ENCODE measurements around the gene OR4E1.
"Not testable (repeated sequence)": the region's sequence is repeated elsewhere in the genome, so short reads cannot be mapped to it uniquely, and the experiment has no call there.

OR4E1 gene

GRCh38 chr14:21699551-21699950 lies 25.9 kb upstream of the OR4E1 start:
- no peak overlapping the region for H3K9ac ChIP-seq (ENCODE audit: low read length)
- H3K9me2 ChIP-seq (replicated peaks; ENCODE audit: insufficient read depth, low read length) = no peaks in the 10 kb centered on the region
- no peaks in the 10 kb centered on the region; the same call in 1 of the 2 replicates for H3K27me3 ChIP-seq (replicated peaks; ENCODE audit: insufficient read depth, low read length)
- no peak overlapping the region for H3K27ac ChIP-seq (ENCODE audit: low read length)
- H3K79me2 ChIP-seq (ENCODE audit: low read length) = no peaks in the 10 kb centered on the region
- peak; percentile 28 for DNase-seq
- H3F3A ChIP-seq (ENCODE audit: insufficient read depth, low read length) = peaks cover 10% of the 10 kb centered on the region
- no peaks in the 10 kb centered on the region for H4K20me1 ChIP-seq (ENCODE audit: insufficient read depth, low read length)
- TF ChIP-seq EZH2phosphoT487 (IDR thresholded peaks at IDR 0.05; ENCODE audit: low read length) (no peak), EZH2 (optimal IDR thresholded peaks at IDR 0.05; ENCODE audit: low read depth, low read length) (no peak)
- TF ChIP-seq, protein P1, sequence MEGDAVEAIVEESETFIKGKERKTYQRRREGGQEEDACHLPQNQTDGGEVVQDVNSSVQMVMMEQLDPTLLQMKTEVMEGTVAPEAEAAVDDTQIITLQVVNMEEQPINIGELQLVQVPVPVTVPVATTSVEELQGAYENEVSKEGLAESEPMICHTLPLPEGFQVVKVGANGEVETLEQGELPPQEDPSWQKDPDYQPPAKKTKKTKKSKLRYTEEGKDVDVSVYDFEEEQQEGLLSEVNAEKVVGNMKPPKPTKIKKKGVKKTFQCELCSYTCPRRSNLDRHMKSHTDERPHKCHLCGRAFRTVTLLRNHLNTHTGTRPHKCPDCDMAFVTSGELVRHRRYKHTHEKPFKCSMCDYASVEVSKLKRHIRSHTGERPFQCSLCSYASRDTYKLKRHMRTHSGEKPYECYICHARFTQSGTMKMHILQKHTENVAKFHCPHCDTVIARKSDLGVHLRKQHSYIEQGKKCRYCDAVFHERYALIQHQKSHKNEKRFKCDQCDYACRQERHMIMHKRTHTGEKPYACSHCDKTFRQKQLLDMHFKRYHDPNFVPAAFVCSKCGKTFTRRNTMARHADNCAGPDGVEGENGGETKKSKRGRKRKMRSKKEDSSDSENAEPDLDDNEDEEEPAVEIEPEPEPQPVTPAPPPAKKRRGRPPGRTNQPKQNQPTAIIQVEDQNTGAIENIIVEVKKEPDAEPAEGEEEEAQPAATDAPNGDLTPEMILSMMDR (IDR thresholded peaks at IDR 0.05; ENCODE audit: low read length) = no peak
- no peak overlapping the region for H3K4me3 ChIP-seq (ENCODE audit: low read length)
- peaks cover 20% of the 10 kb centered on the region for H3K4me1 ChIP-seq (ENCODE audit: low read length)
- no peaks in the 10 kb centered on the region for H3K36me3 ChIP-seq (replicated peaks; ENCODE audit: insufficient read depth, low read length)
- H2AFZ ChIP-seq (ENCODE audit: low read length) = no peak overlapping the region
- H3K4me2 ChIP-seq (ENCODE audit: low read depth, low read length) = 0 out of 2 replicates have a peak overlapping the region, but pooled peaks have one; percentile 18
- no peaks in the 10 kb centered on the region for H3K9me3 ChIP-seq (replicated peaks; ENCODE audit: insufficient read depth, low read length)

DNA sequence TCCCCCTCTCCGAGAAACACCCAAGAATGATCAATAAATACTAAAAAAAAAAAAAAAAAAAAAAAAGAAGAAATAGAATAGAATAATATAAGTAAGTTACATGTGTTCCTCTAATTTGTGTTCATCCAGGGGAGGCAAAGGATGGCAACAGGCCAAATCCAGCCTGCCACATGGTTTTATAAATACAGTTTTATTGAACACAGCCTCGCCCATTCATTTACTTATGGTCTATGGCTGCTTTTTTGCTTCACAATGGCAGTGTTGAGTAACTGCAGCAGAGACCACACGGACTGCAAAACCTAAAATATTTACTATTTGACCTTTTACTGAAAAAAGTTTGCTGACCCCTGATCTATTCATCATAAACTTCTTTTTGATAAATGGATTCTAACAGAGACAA lies 24.9 kb upstream of the OR4E1 start:
- not testable (repeated sequence) for H4K20me1 ChIP-seq (ENCODE audit: insufficient read depth, low read length); H3K9me2 ChIP-seq (replicated peaks; ENCODE audit: insufficient read depth, low read length); H3K27ac ChIP-seq (ENCODE audit: low read length); H3K27me3 ChIP-seq (replicated peaks; ENCODE audit: insufficient read depth, low read length); H3F3A ChIP-seq (ENCODE audit: insufficient read depth, low read length); DNase-seq; H3K79me2 ChIP-seq (ENCODE audit: low read length); H3K9me3 ChIP-seq (replicated peaks; ENCODE audit: insufficient read depth, low read length); H3K4me3 ChIP-seq (ENCODE audit: low read length); H3K4me2 ChIP-seq (ENCODE audit: low read depth, low read length); H3K4me1 ChIP-seq (ENCODE audit: low read length); H2AFZ ChIP-seq (ENCODE audit: low read length); H3K9ac ChIP-seq (ENCODE audit: low read length); H3K36me3 ChIP-seq (replicated peaks; ENCODE audit: insufficient read depth, low read length)

DNA sequence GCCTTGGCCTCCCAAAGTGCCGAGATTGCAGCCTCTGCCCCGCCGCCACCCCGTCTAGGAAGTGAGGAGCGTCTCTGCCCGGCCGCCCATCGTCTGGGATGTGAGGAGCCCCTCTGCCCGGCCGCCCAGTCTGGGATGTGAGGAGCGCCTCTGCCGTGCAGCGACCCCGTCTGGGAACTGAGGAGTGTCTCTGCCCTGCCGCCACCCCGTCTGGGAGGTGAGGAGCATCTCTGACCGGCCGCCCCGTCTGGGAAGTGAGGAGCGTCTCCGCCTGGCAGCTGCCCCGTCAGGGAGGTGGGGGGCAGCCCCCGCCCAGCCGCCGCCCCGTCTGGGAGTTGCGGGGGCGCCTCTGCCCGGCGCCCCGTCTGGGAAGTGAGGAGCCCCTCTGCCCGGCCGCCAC lies 24.0 kb upstream of the OR4E1 start:
- H3K4me3 ChIP-seq (ENCODE audit: low read length); H3K27ac ChIP-seq (ENCODE audit: low read length); H3F3A ChIP-seq (ENCODE audit: insufficient read depth, low read length); H3K9me2 ChIP-seq (replicated peaks; ENCODE audit: insufficient read depth, low read length); DNase-seq; H4K20me1 ChIP-seq (ENCODE audit: insufficient read depth, low read length); H2AFZ ChIP-seq (ENCODE audit: low read length); H3K9ac ChIP-seq (ENCODE audit: low read length); H3K9me3 ChIP-seq (replicated peaks; ENCODE audit: insufficient read depth, low read length); H3K36me3 ChIP-seq (replicated peaks; ENCODE audit: insufficient read depth, low read length); H3K79me2 ChIP-seq (ENCODE audit: low read length); H3K4me1 ChIP-seq (ENCODE audit: low read length); H3K27me3 ChIP-seq (replicated peaks; ENCODE audit: insufficient read depth, low read length); H3K4me2 ChIP-seq (ENCODE audit: low read depth, low read length): not testable (repeated sequence)

GRCh38 chr14:21694425-21694824 lies 20.8 kb upstream of the OR4E1 start:
- H3K4me1 ChIP-seq (ENCODE audit: low read length) = no peaks in the 10 kb centered on the region

More at GRCh38 chr14:21694425-21694824, 20.8 kb upstream of the OR4E1 start:
- Histone ChIP-seq H3K79me2 (ENCODE audit: low read length) (no peaks in the 10 kb centered on the region), H3K4me3 (ENCODE audit: low read length) (no peak overlapping the region), H3K4me2 (ENCODE audit: low read depth, low read length) (no peak overlapping the region), H3K9me2 (replicated peaks; ENCODE audit: insufficient read depth, low read length) (no peaks in the 10 kb centered on the region), H2AFZ (ENCODE audit: low read length) (no peak overlapping the region), H3K9me3 (replicated peaks; ENCODE audit: insufficient read depth, low read length) (no peaks in the 10 kb centered on the region), H3K36me3 (replicated peaks; ENCODE audit: insufficient read depth, low read length) (no peaks in the 10 kb centered on the region), H3K9ac (ENCODE audit: low read length) (no peak overlapping the region), H4K20me1 (ENCODE audit: insufficient read depth, low read length) (no peaks in the 10 kb centered on the region), H3F3A (ENCODE audit: insufficient read depth, low read length) (no peaks in the 10 kb centered on the region), H3K27ac (ENCODE audit: low read length) (no peak overlapping the region), H3K27me3 (replicated peaks; ENCODE audit: insufficient read depth, low read length) (no peaks in the 10 kb centered on the region)
- no peak for TF ChIP-seq EZH2phosphoT487 (IDR thresholded peaks at IDR 0.05; ENCODE audit: low read length)
- TF ChIP-seq EZH2 (optimal IDR thresholded peaks at IDR 0.05; ENCODE audit: low read depth, low read length) = no peak
- TF ChIP-seq, protein P1 (IDR thresholded peaks at IDR 0.05; ENCODE audit: low read length) = no peak
- DNase-seq = no peak
